HL-60 (cell line): Measurements from ENCODE around the gene ACTN2.

Experiments
- CTCF ChIP-seq: IDR thresholded peaks from one replicate; pipeline ENCODE4 v1.5.1; 2011; ENCODE audit warnings: low read length, control low read depth, inconsistent platforms; ENCODE audit not compliant: insufficient read depth
- POLR2AphosphoS5 ChIP-seq: IDR thresholded peaks from 2 replicates; pipeline ENCODE4 v1.6.1; 2012; ENCODE audit warnings: low read depth

DNA sequence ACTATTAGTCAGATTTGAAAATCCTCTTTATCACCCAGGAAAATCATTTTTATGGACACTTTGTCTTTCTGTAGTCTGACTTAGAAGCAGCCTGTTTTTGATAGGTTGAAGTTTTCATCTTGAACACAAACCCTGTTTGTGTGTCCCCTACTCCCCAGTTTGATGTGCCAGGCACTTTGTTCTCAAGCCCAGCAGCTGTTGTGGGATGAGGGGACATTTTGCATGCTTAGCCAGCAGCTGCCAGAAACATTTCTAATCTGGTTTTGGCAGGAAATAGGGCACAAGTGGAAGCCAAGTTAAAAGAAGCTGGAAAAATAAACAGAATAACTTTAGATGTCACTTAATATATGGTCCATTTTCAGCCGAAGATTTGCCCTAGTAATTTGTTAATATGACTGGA, 29.9 kb downstream of the ACTN2 start:
- TF ChIP-seq CTCF (no peak), POLR2AphosphoS5 (no peak)
